Activated naive CD8-positive, alpha-beta T cell treated with anti-CD3 and anti-CD28 coated beads, Interleukin-2, amount 50 U/mL, for 16 hours (primary cell): ENCODE data around the gene KRT6B.

ENCODE experiments used
- DNase-seq: peaks from one replicate; pipeline ENCODE4 v3.0.0-alpha.2; 2020; ENCODE audit warnings: low read depth, low spot score

The KRT6B gene

DNA sequence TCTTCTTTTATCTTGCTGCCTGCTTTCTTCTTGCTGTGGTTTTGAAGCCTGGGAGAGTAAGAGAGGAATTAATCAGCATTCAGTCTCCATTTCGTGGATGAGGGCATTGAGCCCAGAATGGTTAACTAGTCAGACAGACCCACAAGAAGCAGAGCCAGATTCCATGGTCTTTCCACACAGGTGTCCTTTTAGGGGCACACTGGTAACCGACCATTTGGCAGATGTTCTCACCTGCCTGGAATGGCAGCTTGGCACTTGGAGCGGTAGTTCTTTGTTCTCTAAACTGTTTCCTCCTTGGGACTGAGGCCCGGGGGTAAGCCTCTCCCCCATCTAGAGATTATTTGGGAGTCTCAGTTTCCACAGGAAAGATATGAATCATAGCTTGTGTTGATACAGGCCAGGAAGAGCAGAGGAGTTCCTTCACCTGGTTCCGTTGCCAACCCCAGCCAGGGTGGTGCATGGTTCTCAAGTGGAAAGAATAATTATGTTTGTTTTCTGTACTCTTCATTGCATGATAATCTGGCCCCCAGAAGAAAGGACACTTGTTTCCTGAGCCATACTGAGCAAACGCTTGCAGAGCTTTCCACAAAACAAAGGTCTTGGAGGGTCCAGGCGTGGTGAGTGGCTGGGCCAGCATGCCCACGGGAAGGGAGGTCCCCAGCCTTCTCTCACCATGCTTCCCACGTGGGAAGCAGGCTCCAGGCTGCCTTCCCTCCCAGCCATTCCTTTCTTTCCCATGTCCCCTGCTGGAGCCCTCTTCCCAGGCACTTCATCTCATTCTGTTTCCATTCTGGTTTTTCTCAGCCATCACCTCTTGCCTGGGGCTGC, 15.7 kb downstream of the KRT6B start:
- DNase-seq, result no peak

- DNase-seq, result no peak
Measured at GRCh38 chr12:52435659-52435999, 16.3 kb downstream of the KRT6B start.

DNA sequence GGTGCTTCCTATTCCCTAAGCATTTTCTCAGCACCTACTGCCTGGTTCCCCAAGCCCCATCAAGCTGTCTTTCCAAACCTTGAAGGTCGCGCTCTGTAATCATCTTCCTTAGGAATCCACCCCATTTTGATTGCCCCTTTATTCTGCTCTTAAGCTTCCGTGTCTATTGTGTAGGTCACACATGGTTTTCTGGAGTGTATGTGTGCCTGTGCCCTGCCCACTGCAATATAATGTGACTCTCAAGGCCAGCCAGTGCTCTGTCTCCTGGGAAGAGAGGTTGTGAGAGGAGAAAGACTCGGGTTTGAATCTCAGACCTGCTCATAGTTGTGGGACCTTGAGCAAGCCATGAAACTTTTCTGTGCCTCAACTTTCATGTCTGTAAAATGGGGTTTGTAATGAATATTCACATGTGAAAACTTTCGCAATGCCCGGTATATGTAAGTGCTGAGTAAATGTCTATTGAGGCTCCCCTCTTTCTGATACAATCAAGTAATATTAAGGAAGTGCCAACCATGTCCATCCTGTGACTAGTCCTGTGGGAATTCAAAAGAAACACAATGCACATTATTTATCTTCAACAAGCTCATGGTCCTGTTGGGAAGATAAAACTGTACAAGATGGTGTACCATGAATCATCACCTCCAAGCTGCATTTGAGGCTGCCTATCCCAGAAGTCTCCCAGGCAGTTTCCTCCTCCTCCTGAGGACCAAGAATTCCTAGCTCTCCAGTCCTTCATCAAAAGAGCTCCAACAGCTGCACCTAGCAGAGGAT, 17.0 kb downstream of the KRT6B start:
- no peak for DNase-seq

GRCh38 chr12:52434081-52434733, 17.7 kb downstream of the KRT6B start, which contains the start of gene KRT75:
TSS of gene KRT75 (minus strand) at chr12:52434371. CDS start at chr12:52434304, 67 bp downstream.
- no peak for DNase-seq

DNA sequence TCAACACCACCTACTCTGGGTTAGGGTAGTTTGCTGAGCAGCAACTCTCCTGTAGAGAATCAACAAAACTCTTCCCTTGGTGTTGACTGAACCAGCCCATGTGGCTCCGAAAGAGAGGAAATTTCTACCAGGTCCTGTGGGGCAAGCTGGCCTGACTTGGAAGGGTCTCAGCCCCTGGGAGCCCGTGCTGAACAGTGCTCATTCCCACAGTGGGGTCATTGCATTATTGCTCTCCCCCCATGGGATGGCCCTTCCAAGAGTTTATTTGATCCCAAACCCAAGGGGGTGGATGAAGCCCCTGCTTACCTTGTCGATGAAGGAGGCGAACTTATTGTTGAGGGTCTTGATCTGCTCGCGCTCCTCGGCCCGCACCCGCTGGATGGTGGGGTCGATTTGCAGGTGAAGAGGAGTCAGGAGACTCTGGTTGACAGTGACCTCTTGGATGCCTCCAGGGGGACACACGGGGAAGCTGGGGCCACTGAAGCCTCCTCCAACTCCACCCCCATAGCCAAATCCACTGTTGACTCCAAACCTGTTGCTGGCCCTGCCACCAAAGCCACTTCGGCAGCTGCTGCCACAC, 18.4 kb downstream of the KRT6B start:
- no peak for DNase-seq

DNA sequence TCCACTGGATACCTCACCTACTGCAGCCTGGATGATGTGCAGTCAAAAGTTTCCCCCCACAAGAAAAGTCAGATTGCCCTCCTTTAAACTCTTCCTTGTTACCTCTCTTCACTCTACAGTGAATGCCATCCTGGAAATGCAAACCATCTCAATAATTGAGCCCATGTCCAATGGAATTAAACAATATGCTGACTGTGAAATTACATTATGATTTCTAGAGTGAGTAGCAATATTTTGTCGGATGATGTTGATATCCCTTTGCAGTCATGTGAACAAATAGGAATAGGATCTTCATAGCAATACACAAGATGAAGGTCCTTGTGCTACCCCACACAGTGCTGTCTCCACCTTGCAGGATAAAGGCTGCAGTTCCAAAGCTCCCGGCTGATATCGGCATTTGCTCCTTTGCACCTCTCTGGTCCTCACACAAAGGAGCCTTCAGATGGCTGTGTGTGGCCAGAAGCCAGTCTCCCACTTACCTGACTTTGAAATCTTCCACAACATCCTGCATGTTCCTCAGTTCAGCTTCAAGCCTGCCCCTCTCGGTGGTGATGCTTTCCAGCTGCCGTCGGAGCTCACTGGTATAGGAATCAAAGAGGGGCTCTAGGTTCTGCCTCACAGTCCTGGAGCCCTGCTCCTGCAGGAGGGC, 19.3 kb downstream of the KRT6B start:
- no peak for DNase-seq

DNA sequence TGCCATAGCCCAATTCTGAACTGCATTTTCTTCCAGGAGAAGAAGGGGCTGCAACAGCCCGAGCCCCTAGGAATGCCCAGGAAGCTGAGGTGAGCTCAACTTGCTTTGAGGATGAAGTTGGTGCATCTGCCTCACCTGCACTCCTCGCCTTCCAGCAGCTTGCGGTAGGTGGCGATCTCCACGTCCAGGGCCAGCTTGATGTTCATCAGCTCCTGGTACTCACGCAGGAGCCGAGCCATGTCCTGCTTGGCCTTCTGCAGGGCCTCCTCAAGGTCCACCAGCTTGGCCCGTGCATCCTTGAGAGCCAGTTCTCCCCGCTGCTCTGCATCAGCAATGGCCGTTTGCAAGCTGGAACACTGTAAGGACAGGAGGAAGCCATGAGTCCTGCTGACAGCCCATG, 23.8 kb downstream of the KRT6B start:
- DNase-seq, result no peak

GRCh38 chr12:52427083-52427482, 24.9 kb downstream of the KRT6B start:
- no peak for DNase-seq

DNA sequence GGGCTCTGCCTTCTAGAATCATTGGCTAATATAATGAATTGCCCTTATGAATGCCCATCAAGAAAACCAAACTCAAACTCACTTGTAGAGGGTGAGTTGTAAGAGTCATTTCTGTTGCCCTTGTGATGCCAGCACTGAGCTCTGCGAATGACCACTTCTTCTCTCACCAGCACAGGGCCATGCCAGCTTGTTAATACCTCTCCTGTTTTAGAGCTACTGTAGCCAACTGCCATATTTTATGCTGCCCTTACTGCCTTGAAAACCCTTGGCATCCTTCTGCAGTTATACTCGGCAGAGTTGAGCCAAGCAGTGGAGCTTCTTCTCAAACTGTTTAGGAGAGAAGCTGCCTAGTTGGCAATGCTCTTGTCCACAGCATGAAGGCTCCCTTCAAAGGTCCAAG, 25.9 kb downstream of the KRT6B start:
- no peak for DNase-seq

- no peak for DNase-seq
Measured at GRCh38 chr12:52425466-52425865, 26.5 kb downstream of the KRT6B start.

DNA sequence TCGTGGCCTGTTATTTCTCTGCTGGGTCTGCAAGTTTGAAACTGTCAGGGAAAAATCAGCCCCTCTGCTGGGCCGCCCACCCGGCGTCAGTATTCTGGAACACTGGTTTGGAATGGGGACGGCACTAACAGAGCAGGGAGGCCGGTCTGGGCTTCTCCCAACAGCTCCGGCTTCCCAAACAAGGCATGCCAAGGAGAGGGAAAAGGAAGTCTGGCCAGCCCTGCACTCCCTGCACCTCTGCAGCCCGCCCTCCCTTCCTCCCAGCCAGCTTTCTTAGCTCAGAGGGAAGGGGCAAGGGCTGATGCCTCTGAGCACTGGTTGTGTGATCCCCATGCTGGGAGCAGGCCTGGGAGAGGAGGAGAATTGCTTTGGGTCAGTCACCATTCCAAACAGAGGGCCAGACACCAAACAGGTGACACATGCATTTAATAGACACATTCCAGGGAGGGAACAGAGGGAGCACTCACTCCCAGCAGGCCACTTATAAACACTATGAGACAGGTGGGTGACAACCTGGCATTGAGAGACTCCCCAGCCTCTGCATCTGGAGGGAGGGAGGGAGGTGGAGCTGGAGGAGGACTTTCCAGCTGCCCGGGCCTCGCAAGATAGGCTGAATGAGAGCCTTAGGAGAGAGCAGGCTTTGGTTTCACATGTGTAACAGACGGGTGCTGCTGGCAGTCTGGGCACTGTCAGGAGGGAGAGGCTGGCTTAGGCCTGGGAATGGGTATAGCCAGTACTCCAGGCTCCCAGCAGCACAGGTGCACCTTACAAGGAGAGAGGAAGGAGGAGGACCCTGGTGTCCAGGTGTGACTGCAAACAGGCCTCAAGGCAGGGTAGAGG, 28.1 kb downstream of the KRT6B start:
- no peak for DNase-seq

GRCh38 chr12:52423035-52423434, 28.9 kb downstream of the KRT6B start:
- DNase-seq, result no peak

GRCh38 chr12:52419656-52420055, 32.3 kb downstream of the KRT6B start:
- DNase-seq, result no peak

DNA sequence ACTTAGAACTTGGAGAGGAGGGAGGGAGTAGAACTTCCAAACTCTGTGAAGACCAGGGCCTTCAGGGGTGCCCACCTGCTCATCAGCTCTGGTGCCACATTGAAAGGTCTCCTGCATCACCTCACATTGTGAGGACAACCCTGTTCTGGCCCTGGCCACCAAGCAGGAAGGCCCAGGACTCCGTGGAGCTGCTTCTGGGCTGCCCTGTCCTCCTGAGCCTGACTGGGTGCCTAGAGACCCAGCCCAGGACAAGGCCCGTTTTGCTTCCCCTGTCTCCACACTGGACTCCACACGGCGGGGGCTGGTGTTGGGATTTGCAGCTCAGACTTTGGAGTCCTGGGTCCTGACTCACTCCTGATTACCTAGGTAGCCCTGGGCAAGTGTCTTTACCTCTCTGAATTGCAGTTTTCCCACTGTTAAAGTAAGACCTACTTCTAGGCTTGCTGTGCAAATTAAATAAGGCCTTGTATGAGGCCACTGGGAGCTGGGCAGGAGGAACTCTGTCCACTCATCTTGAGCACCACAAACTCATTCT, 33.3 kb downstream of the KRT6B start:
- no peak for DNase-seq

GRCh38 chr12:52417740-52418139, 34.2 kb downstream of the KRT6B start:
- no peak for DNase-seq

DNA sequence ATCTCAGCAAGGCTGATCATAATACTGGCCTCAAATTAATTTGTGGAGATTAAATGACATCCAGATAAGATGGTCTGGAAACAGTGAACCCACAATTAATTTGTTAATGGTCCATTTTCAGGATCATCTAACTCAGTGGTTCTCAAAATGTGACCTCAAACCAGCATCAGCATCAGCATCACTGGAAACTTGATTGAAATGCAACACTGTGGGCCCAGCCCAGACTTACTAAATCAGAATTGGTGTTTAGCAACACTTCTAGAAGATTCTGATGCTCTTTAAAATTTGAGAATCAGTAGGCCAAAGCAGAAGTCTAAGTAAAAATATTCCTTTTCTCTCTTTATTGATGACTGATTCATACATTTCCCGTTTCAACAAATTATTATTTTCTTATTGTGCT, 35.2 kb downstream of the KRT6B start:
- DNase-seq, result no peak

DNA sequence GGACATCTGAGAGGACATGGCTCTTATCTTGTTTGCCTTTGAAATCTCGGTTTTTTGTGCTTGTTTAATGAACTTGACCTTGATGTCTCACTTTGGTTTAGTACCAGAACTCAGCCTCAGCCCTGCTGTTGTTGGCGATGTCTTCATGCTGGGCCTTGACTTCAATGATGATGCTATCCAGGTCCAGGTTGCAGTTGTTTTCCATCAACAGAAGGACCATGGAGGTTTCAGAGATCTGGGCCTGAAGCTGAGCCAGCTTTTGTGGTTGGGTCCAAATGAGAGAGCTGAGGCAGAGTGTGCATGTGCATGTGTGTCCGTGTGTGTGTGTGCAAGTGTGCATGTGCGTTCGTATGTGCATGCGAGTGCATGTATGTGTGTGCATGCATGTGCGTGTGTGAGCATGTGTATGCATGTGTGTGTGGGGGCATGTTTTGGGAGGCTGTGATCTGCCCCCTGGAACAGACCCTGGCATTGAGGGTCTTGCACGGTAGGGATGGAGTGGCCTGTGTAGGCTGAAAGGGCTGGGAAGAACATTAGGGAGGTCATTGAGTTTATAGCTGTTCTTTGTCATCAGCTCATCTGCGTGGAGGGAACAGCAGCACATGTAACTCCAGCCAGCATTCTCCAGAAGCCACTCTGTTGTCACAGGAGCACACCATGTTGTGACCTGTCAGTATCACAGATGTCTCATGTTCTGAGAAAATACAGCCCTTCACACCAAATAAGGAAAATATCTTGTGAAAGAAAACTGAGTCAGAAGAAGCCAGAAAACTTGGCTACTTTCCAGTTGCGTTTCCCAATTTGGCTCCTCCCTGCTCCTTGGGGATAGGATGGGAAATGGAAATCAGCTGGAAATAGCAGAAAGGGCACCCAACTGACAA, 35.8 kb downstream of the KRT6B start:
- DNase-seq, result no peak

DNA sequence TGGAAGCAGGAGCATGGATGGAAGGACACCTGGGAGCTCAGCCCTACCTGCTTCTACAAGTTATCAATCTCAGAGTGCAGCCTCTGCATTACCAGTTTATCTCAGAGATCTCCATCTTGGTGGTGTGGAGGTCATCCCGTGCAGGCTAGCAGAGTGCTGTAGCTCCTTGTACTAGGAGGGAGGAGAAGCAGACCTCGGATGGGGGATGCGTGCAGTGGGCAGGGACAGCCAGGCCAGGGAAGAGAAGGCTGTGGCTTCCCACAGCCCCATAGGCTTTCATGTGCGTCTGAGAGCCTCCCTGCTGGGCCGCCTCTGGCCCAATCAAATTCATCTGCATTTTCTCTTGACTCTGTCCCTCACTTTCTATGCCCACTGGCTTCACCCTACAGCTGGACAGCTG, 37.0 kb downstream of the KRT6B start:
- DNase-seq, result no peak

- DNase-seq, result no peak
Measured at GRCh38 chr12:52413782-52414345, 38.1 kb downstream of the KRT6B start.
